HFFc6 (cell line): Measurements from ENCODE around the gene KCP. TPM values are rescaled to one million over a fixed set of nuclear protein-coding genes. Genes with fewer than 3 reads are reported as not detected.

Experiments used
- DNase-seq: peaks from one replicate; pipeline ENCODE4 v3.0.0-alpha.2; 2018
- H3K27ac Mint-ChIP-seq: 2 replicates; pipeline ENCODE4 v1.8.0; 2020; ENCODE audit warnings: mild to moderate bottlenecking, mixed read lengths
- H3K27me3 Mint-ChIP-seq: 2 replicates; pipeline ENCODE4 v1.8.0; 2021; ENCODE audit warnings: mild to moderate bottlenecking, moderate library complexity, mixed read lengths; ENCODE audit not compliant: insufficient read depth
- H3K36me3 Mint-ChIP-seq: 2 replicates; pipeline ENCODE4 v1.8.0; 2021; ENCODE audit warnings: low read depth, mixed read lengths
- H3K4me1 Mint-ChIP-seq: 2 replicates; pipeline ENCODE4 v1.8.0; 2020; ENCODE audit warnings: low read depth, mixed read lengths
- H3K4me3 Mint-ChIP-seq: 2 replicates; pipeline ENCODE4 v1.8.0; 2020; ENCODE audit warnings: mild to moderate bottlenecking, moderate library complexity, mixed read lengths
- H3K9me3 Mint-ChIP-seq: 2 replicates; pipeline ENCODE4 v1.8.0; 2020; ENCODE audit warnings: mild to moderate bottlenecking, mixed read lengths
- CTCF ChIP-seq: fragments of 200-600 bp; sonication (generic); IDR thresholded peaks from 2 replicates; pipeline ENCODE4 v1.5.0; 2021; ENCODE audit warnings: antibody characterized with exemption, mild to moderate bottlenecking
- total RNA-seq, 6 experiments: library from RNA; stranded (reverse); fragmentation: NEBNext Ultra II Directional; extraction: Animal tissue kit (Norgen Biotek cat#: 25700); gene quantifications; 2 replicates in 1 of 6; 3 replicates in 5 of 6; pipeline ENCODE4 v1.2.3, GENCODE V29; 2021

KCP gene
- total RNA-seq, 6 experiments from 2014 or later = 0.05 to 0.07 TPM; not detected in 4

- no peak for TF ChIP-seq CTCF
- no peaks in the 10 kb centered on the region for H3K9me3 Mint-ChIP-seq
- no peak for DNase-seq
- H3K27me3 Mint-ChIP-seq = peaks cover 11% of the 10 kb centered on the region; the same call in 1 of the 2 replicates
- H3K4me3 Mint-ChIP-seq = no peak overlapping the region
- H3K27ac Mint-ChIP-seq = no peak overlapping the region
- no peaks in the 10 kb centered on the region for H3K36me3 Mint-ChIP-seq
- no peaks in the 10 kb centered on the region for H3K4me1 Mint-ChIP-seq
Observed at GRCh38 chr7:128881458-128882125, 28.9 kb downstream of the KCP start.

- H3K27me3 Mint-ChIP-seq = peaks cover 16% of the 10 kb centered on the region; the same call in 1 of the 2 replicates
- DNase-seq = no peak
- no peak overlapping the region for H3K4me3 Mint-ChIP-seq
- H3K36me3 Mint-ChIP-seq = no peaks in the 10 kb centered on the region
- H3K4me1 Mint-ChIP-seq = no peaks in the 10 kb centered on the region
- no peaks in the 10 kb centered on the region for H3K9me3 Mint-ChIP-seq
- no peak for TF ChIP-seq CTCF
- H3K27ac Mint-ChIP-seq = no peak overlapping the region
Observed at GRCh38 chr7:128880791-128881457, 29.6 kb downstream of the KCP start.

- Mint-ChIP-seq H3K4me1 (no peaks in the 10 kb centered on the region), H3K27me3 (peaks cover 16% of the 10 kb centered on the region; the same call in 1 of the 2 replicates), H3K36me3 (no peaks in the 10 kb centered on the region), H3K9me3 (no peaks in the 10 kb centered on the region), H3K27ac (no peak overlapping the region), H3K4me3 (no peak overlapping the region)
- TF ChIP-seq CTCF = peak; percentile 77
- DNase-seq = peak; percentile 40
Observed at GRCh38 chr7:128879939-128880746, 30.4 kb downstream of the KCP start.

GRCh38 chr7:128879461-128879938 is 31.0 kb downstream of the KCP start:
- peaks cover 19% of the 10 kb centered on the region; the same call in 1 of the 2 replicates for H3K27me3 Mint-ChIP-seq
- no peaks in the 10 kb centered on the region for H3K36me3 Mint-ChIP-seq
- H3K4me1 Mint-ChIP-seq = no peaks in the 10 kb centered on the region
- no peak for TF ChIP-seq CTCF
- no peak overlapping the region for H3K4me3 Mint-ChIP-seq
- DNase-seq = no peak
- no peaks in the 10 kb centered on the region for H3K9me3 Mint-ChIP-seq
- H3K27ac Mint-ChIP-seq = no peak overlapping the region

GRCh38 chr7:128878226-128879105 is 32.0 kb downstream of the KCP start:
- Mint-ChIP-seq H3K9me3 (no peaks in the 10 kb centered on the region), H3K36me3 (no peaks in the 10 kb centered on the region), H3K27me3 (peaks cover 23% of the 10 kb centered on the region; the same call in 1 of the 2 replicates), H3K27ac (no peak overlapping the region), H3K4me1 (no peaks in the 10 kb centered on the region), H3K4me3 (no peak overlapping the region; the same call in 1 of the 2 replicates)
- DNase-seq = no peak
- TF ChIP-seq CTCF = no peak
